B cell (primary cell): ENCODE data around the gene PARK7. TPM values are rescaled to one million over a fixed set of nuclear protein-coding genes. Genes with fewer than 3 reads are reported as not detected.

ENCODE experiments used
- ATAC-seq: fragments of 200-7000 bp; cut with Tn5 transposase; one replicate; pipeline ENCODE4 v1.10.0; 2021; ENCODE audit warnings: low read depth, mild to moderate bottlenecking, moderate number of reproducible peaks, moderate library complexity
- CTCF ChIA-PET: fragments of 350-600 bp; sonication (Branson Sonifier 250); formaldehyde crosslinking; loops from one replicate; lab custom pipeline; 2021; ENCODE audit warnings: antibody characterized with exemption, inconsistent platforms; lab: Charles Lee
- POLR2A ChIA-PET: fragments of 350-600 bp; sonication (Branson Sonifier 250); formaldehyde crosslinking; loops from one replicate; lab custom pipeline; 2021; ENCODE audit warnings: antibody characterized with exemption; lab: Charles Lee
- DNase-seq: peaks from one replicate; pipeline ENCODE4 v3.0.0; 2013
- H2AFZ ChIP-seq: 2 replicates; pipeline ENCODE4 v1.6.1; 2012; ENCODE audit warnings: mild to moderate bottlenecking, low read depth, low read length; ENCODE audit not compliant: insufficient read depth, poor library complexity, severe bottlenecking
- H3K27ac ChIP-seq, 2 donors: 1 replicate in 1 of 2; 2 replicates in 1 of 2; pipeline ENCODE4 v1.5.1; 2012 to 2013; ENCODE audit warnings: low read length in 2 of 2, mild to moderate bottlenecking in 2 of 2, moderate library complexity in 1 of 2
- H3K27me3 ChIP-seq, 4 experiments: fragments of 200-600 bp in 1 of 4; sonication (generic) in 1 of 4; replicated peaks in 1 of 4; 1 replicate in 2 of 4; 2 replicates in 2 of 4; pipeline versions ENCODE4 v1.6.1 to v1.7.0; 2013 to 2016; ENCODE audit warnings: low read length in 3 of 4, mild to moderate bottlenecking in 2 of 4, mixed read lengths in 1 of 4, moderate library complexity in 1 of 4; ENCODE audit not compliant: insufficient read depth in 4 of 4, control insufficient read depth in 3 of 4; ENCODE audit errors: control extremely low read depth in 1 of 4
- H3K36me3 ChIP-seq, 2 experiments: replicated peaks in 1 of 2; 1 replicate in 1 of 2; 2 replicates in 1 of 2; pipeline versions ENCODE4 v1.6.1 to v1.7.1; 2013; ENCODE audit warnings: low read length in 1 of 2; ENCODE audit not compliant: insufficient read depth in 2 of 2, control insufficient read depth in 1 of 2; ENCODE audit errors: control extremely low read depth in 1 of 2, extremely low read depth in 1 of 2
- H3K4me1 ChIP-seq, 2 donors: fragments of 200-600 bp in 1 of 2; sonication (generic) in 1 of 2; 1 replicate in 1 of 2; 2 replicates in 1 of 2; pipeline versions ENCODE4 v1.5.1 to v1.6.1; 2013 to 2017; ENCODE audit warnings: low read length in 2 of 2; ENCODE audit not compliant: control insufficient read depth in 2 of 2, insufficient read depth in 2 of 2
- H3K4me2 ChIP-seq: replicated peaks from 2 replicates; pipeline ENCODE3; 2012; ENCODE audit warnings: mild to moderate bottlenecking, low read depth, low read length; ENCODE audit not compliant: poor library complexity, severe bottlenecking
- H3K4me3 ChIP-seq, 5 experiments: fragments of 200-600 bp in 1 of 5; sonication (generic) in 1 of 5; 1 replicate in 3 of 5; 2 replicates in 2 of 5; pipeline versions ENCODE4 v1.5.1 to v1.7.0; 2011 to 2016; ENCODE audit warnings: low read length in 4 of 5, mild to moderate bottlenecking in 4 of 5, low read depth in 2 of 5, control low read depth in 1 of 5, moderate library complexity in 1 of 5; ENCODE audit not compliant: insufficient read depth in 1 of 5; ENCODE audit errors: control extremely low read depth in 1 of 5, extremely low read depth in 1 of 5
- H3K79me2 ChIP-seq: fragments of 200-600 bp; sonication (generic); one replicate; pipeline ENCODE4 v1.6.0; 2016; ENCODE audit warnings: low read length; ENCODE audit not compliant: control insufficient read depth, insufficient read depth
- H3K9ac ChIP-seq: fragments of 200-600 bp; sonication (generic); 2 replicates; pipeline ENCODE4 v1.6.1; 2017; ENCODE audit warnings: mild to moderate bottlenecking, low read length, moderate library complexity
- H3K9me3 ChIP-seq, 3 donors: one replicate each; pipeline versions ENCODE4 v1.6.1 to v1.7.1; 2013; ENCODE audit warnings: low read length in 2 of 3; ENCODE audit not compliant: control insufficient read depth in 2 of 3, insufficient read depth in 1 of 3; ENCODE audit errors: control extremely low read depth in 1 of 3
- H4K20me1 ChIP-seq: 2 replicates; pipeline ENCODE4 v1.6.0; 2012; ENCODE audit warnings: mild to moderate bottlenecking, low read length; ENCODE audit not compliant: insufficient read depth, control insufficient read depth, poor library complexity, severe bottlenecking
- H3K27ac Mint-ChIP-seq: one replicate; pipeline ENCODE4 v1.8.0; 2021; ENCODE audit warnings: mixed read lengths
- H3K27me3 Mint-ChIP-seq: one replicate; pipeline ENCODE4 v1.8.0; 2021; ENCODE audit warnings: mixed read lengths
- H3K4me1 Mint-ChIP-seq: one replicate; pipeline ENCODE4 v1.8.0; 2021; ENCODE audit warnings: mixed read lengths
- H3K4me3 Mint-ChIP-seq: one replicate; pipeline ENCODE4 v1.8.0; 2021; ENCODE audit warnings: mixed read lengths
- H3K9me3 Mint-ChIP-seq: one replicate; pipeline ENCODE4 v1.8.0; 2022; ENCODE audit warnings: mixed read lengths; ENCODE audit not compliant: insufficient read depth
- CTCF ChIP-seq: fragments of 200-600 bp; IDR thresholded peaks from one replicate; pipeline ENCODE4 v1.8.0; 2022; ENCODE audit warnings: antibody characterized with exemption, mild to moderate bottlenecking
- EZH2 ChIP-seq: IDR thresholded peaks from 2 replicates; pipeline ENCODE4 v1.6.1; 2012; ENCODE audit warnings: borderline replicate concordance, low read depth, mild to moderate bottlenecking, moderate library complexity, low read length; ENCODE audit not compliant: insufficient read depth, poor library complexity, severe bottlenecking
- WGBS: methylation state at CpG from one replicate; pipeline ENCODE4 v1.1.5; 2013; ENCODE audit warnings: missing lambda C conversion rate; ENCODE audit not compliant: insufficient coverage; 5-methylcytosine and 5-hydroxymethylcytosine counted together
- intact Hi-C: fragments of 100-400 bp; cut with micrococcal nuclease; formaldehyde crosslinking; loops from one replicate; pipeline ENCODE4 v1.10.0; 2022
- polyA plus RNA-seq: library from polyadenylated mRNA; depleted of rRNA; stranded (reverse); fragments of >200 nt; gene quantifications from 2 replicates; pipeline ENCODE4 v1.2.3, GENCODE V29; 2012
- total RNA-seq, 2 donors: library from RNA; stranded (reverse); fragments of 120-200 nt in 1 of 2; gene quantifications; 1 replicate in 1 of 2; 2 replicates in 1 of 2; pipeline versions ENCODE4 v1.2.3 to v1.2.4, GENCODE V29; 2013 to 2022

PARK7 gene
- total and polyA plus RNA-seq, 2 donors (not counting 1 experiment from before 2014, with no cell fraction given): 63.9 to 118 TPM

GRCh38 chr1:8015809-8016165 is 54.3 kb downstream of the PARK7 start:
- Histone ChIP-seq H4K20me1 (no peaks in the 10 kb centered on the region), H3K36me3 (no peaks in the 10 kb centered on the region), H3K27me3 (peaks cover 0 to 25% (median 11%) of the 10 kb centered on the region in 4 experiments), H3K4me1 (peaks cover 3 to 8% of the 10 kb centered on the region in 2 donors), H3K4me2 (no peak overlapping the region), H3K9ac (no peak overlapping the region), H2AFZ (no peak overlapping the region), H3K4me3 (no peak overlapping the region), H3K9me3 (peaks cover 0 to 1% (median 0%) of the 10 kb centered on the region in 3 donors), H3K27ac (no peak overlapping the region), H3K79me2 (no peaks in the 10 kb centered on the region)
- 83% methylated on average over 1 of the region's 2 CpGs for WGBS
- CTCF ChIA-PET: interaction anchor here (0.7 to 9.9 kb wide), 26 partner anchors 8 to 861 kb away, joined by 3 to 182 read pairs (median 4); partner anchors contain the start of gene ERRFI1
- TF ChIP-seq CTCF: no peak
- POLR2A ChIA-PET: no interaction called here
- Mint-ChIP-seq H3K9me3 (no peaks in the 10 kb centered on the region), H3K27ac (no peak overlapping the region), H3K27me3 (peaks cover 27% of the 10 kb centered on the region), H3K4me3 (no peak overlapping the region), H3K4me1 (peaks cover 4% of the 10 kb centered on the region)
- ATAC-seq (no peak), DNase-seq (no peak)
- intact Hi-C loops: loop anchor here (1.0 kb wide), 1 partner anchor 334 kb away; no protein-coding TSS in a partner anchor

GRCh38 chr1:8016210-8016894 is 54.8 kb downstream of the PARK7 start:
- Histone ChIP-seq H2AFZ (no peak overlapping the region), H3K27ac (no peak overlapping the region), H3K4me1 (peaks cover 3 to 8% of the 10 kb centered on the region in 2 donors), H4K20me1 (no peaks in the 10 kb centered on the region), H3K4me2 (no peak overlapping the region), H3K4me3 (no peak overlapping the region), H3K27me3 (peaks cover 0 to 25% (median 11%) of the 10 kb centered on the region in 4 experiments), H3K36me3 (no peaks in the 10 kb centered on the region), H3K79me2 (no peaks in the 10 kb centered on the region), H3K9ac (no peak overlapping the region), H3K9me3 (peaks cover 0 to 1% (median 0%) of the 10 kb centered on the region in 3 donors)
- Mint-ChIP-seq H3K9me3 (no peaks in the 10 kb centered on the region), H3K4me3 (no peak overlapping the region), H3K4me1 (peaks cover 4% of the 10 kb centered on the region), H3K27ac (no peak overlapping the region), H3K27me3 (peaks cover 27% of the 10 kb centered on the region)
- intact Hi-C loops: no loop called here
- no peak for ATAC-seq
- ChIA-PET CTCF (interaction anchor here (0.8 to 9.9 kb wide), 15 partner anchors 9 to 832 kb away, joined by 3 to 182 read pairs (median 6); partner anchors contain the start of gene ERRFI1), POLR2A (no interaction called here)
- TF ChIP-seq CTCF (no peak), EZH2 (no peak)
- DNase-seq: no peak
- no CpG with 5 or more reads among the region's 4 CpGs for WGBS
